Activated CD4-positive, CD25-positive, alpha-beta regulatory T cell (primary cell): ENCODE measurements around the gene UNC79.
"Not testable (repeated sequence)": the region's sequence is repeated elsewhere in the genome, so short reads cannot be mapped to it uniquely, and the experiment has no call there.

Experiments
- DNase-seq, 4 experiments: peaks; one replicate each; lab custom pipeline; 2025; lab: John Stamatoyannopoulos, UW

UNC79 gene

GRCh38 chr14:93430315-93431035 lies at the start of gene UNC79:
UNC79 (plus strand) TSS chr14:93430939; CDS start chr14:93431030, 91 bp downstream.
- no peak for DNase-seq

- no peak for DNase-seq
Observed at GRCh38 chr14:93381644-93382043, 49.1 kb upstream of the UNC79 start.

- not testable (repeated sequence) for DNase-seq
Observed at GRCh38 chr14:93384256-93384655, 46.5 kb upstream of the UNC79 start.

GRCh38 chr14:93395231-93395630 lies 35.5 kb upstream of the UNC79 start:
- no peak for DNase-seq

GRCh38 chr14:93396456-93396855 lies 34.3 kb upstream of the UNC79 start:
- no peak for DNase-seq

- DNase-seq, result no peak
Observed at GRCh38 chr14:93398491-93398890, 32.2 kb upstream of the UNC79 start.

GRCh38 chr14:93402951-93403350 lies 27.8 kb upstream of the UNC79 start:
- no peak for DNase-seq

GRCh38 chr14:93410021-93410420 lies 20.7 kb upstream of the UNC79 start:
- no peak for DNase-seq

GRCh38 chr14:93410893-93411292 lies 19.8 kb upstream of the UNC79 start:
- DNase-seq, result no peak

GRCh38 chr14:93425136-93425535 lies 5.6 kb upstream of the UNC79 start:
- not testable (repeated sequence) for DNase-seq

- DNase-seq, result no peak
Observed at GRCh38 chr14:93426750-93427149, 4.0 kb upstream of the UNC79 start.

GRCh38 chr14:93431036-93431670 lies 414 bp downstream of the UNC79 start:
- DNase-seq, result no peak

GRCh38 chr14:93454224-93454623 lies 23.5 kb downstream of the UNC79 start:
- DNase-seq, result no peak

- DNase-seq, result no peak
Observed at GRCh38 chr14:93456356-93456755, 25.6 kb downstream of the UNC79 start.

GRCh38 chr14:93458234-93458633 lies 27.5 kb downstream of the UNC79 start:
- no peak for DNase-seq

GRCh38 chr14:93462479-93462878 lies 31.7 kb downstream of the UNC79 start:
- DNase-seq, result no peak

GRCh38 chr14:93464271-93464670 lies 33.5 kb downstream of the UNC79 start:
- no peak for DNase-seq

GRCh38 chr14:93475471-93475870 lies 44.7 kb downstream of the UNC79 start:
- DNase-seq, result no peak

GRCh38 chr14:93476305-93476704 lies 45.6 kb downstream of the UNC79 start:
- DNase-seq, result no peak

- not testable (repeated sequence) for DNase-seq
Observed at GRCh38 chr14:93479074-93479473, 48.3 kb downstream of the UNC79 start.

GRCh38 chr14:93480867-93481266 lies 50.1 kb downstream of the UNC79 start:
- DNase-seq, result no peak

- DNase-seq, result no peak
Observed at GRCh38 chr14:93481758-93482157, 51.0 kb downstream of the UNC79 start.

GRCh38 chr14:93490001-93490400 lies 59.3 kb downstream of the UNC79 start:
- DNase-seq, result no peak

GRCh38 chr14:93493054-93493453 lies 62.3 kb downstream of the UNC79 start:
- DNase-seq, result no peak
